WI38 (cell line): Measurements from ENCODE around the gene ADAMTS4.
A peak's percentile ranks its signal among the peaks of the same experiment; 100 is the strongest.

Source experiments
- H3K4me3 ChIP-seq: 2 replicates; pipeline ENCODE4 v1.5.1; 2011; ENCODE audit warnings: low read depth, mild to moderate bottlenecking, control low read depth, low read length
- CTCF ChIP-seq: IDR thresholded peaks from 2 replicates; pipeline ENCODE4 v1.5.1; 2012; ENCODE audit warnings: low read depth, mild to moderate bottlenecking, control low read depth, low read length

Gene ADAMTS4

GRCh38 chr1:161230762-161231161 lies 31.9 kb upstream of the ADAMTS4 start:
- no peak overlapping the region for H3K4me3 ChIP-seq
- TF ChIP-seq CTCF, result no peak

GRCh38 chr1:161229896-161230295 lies 31.0 kb upstream of the ADAMTS4 start:
- no peak overlapping the region for H3K4me3 ChIP-seq
- no peak for TF ChIP-seq CTCF

GRCh38 chr1:161228032-161228431 lies 29.2 kb upstream of the ADAMTS4 start:
- TF ChIP-seq CTCF, result no peak
- no peak overlapping the region for H3K4me3 ChIP-seq

- TF ChIP-seq CTCF, result peak; percentile 69
- peak overlapping the region; percentile 12; the same call in 1 of the 2 replicates for H3K4me3 ChIP-seq
These were observed 28.5 kb upstream of the ADAMTS4 start for GRCh38 chr1:161227196-161227871.

GRCh38 chr1:161226759-161227158 lies 27.9 kb upstream of the ADAMTS4 start:
- no peak for TF ChIP-seq CTCF

GRCh38 chr1:161226320-161226711 lies 27.5 kb upstream of the ADAMTS4 start:
- no peak for TF ChIP-seq CTCF
- peak overlapping the region; percentile 75 for H3K4me3 ChIP-seq

More at GRCh38 chr1:161226759-161227158, 27.9 kb upstream of the ADAMTS4 start:
- H3K4me3 ChIP-seq, result peak overlapping the region; percentile 75

GRCh38 chr1:161225534-161226319 lies 26.9 kb upstream of the ADAMTS4 start, which contains the start of gene TOMM40L:
Gene TOMM40L, plus strand, starts transcription at chr1:161226060. Its CDS starts 430 bp downstream, at chr1:161226490.
- peak within 1 kb of the TSS; percentile 75 for H3K4me3 ChIP-seq
- peak; percentile 55 for TF ChIP-seq CTCF
